HepG2 (cell line): Measurements from ENCODE around the gene PSMC2. TPM values are rescaled to one million over a fixed set of nuclear protein-coding genes. Genes with fewer than 3 reads are reported as not detected.

Experiments
- ATAC-seq: fragments of 200-7000 bp; cut with Tn5 transposase; 3 replicates; pipeline ENCODE4 v1.9.1; 2020; ENCODE audit warnings: mild to moderate bottlenecking, moderate library complexity
- BruUV-seq: library from RNA; stranded (reverse); fragments of 400-500 nt; replicated peaks from 2 replicates; lab custom pipeline; 2021; lab: Mats Ljungman, UMichigan
- CTCF ChIA-PET: fragments of 300-600 bp; formaldehyde crosslinking; extraction: SDS; loops from one replicate; lab custom pipeline; 2021; ENCODE audit warnings: low total read pairs, inconsistent platforms, low intra/inter-chr PET ratio; lab: Yijun Ruan, JAX
- POLR2A ChIA-PET: fragments of 350-600 bp; sonication (Branson Sonifier 250); formaldehyde crosslinking; loops from one replicate; lab custom pipeline; 2020; ENCODE audit warnings: antibody characterized with exemption, inconsistent platforms; lab: Yijun Ruan, JAX
- DNase-seq: peaks from one replicate; pipeline ENCODE4 v3.0.0-alpha.2; 2015; ENCODE audit warnings: low spot score
- FAIRE-seq: peaks from 3 replicates; lab custom pipeline; 2011; peaks lifted over from hg19 to GRCh38; lab: Jason Lieb, UNC
- H2AFZ ChIP-seq: one replicate; pipeline ENCODE4 v1.6.1; 2011; ENCODE audit warnings: low read length, inconsistent platforms
- H3K27ac ChIP-seq: fragments of 300-600 bp; 3 replicates; pipeline ENCODE4 v1.8.0; 2011; ENCODE audit warnings: mixed run types, mild to moderate bottlenecking, mixed read lengths, low read length, inconsistent platforms; ENCODE audit not compliant: insufficient read depth; ENCODE audit errors: extremely low read length
- H3K27me3 ChIP-seq, 2 experiments: fragments of 200-600 bp in 1 of 2; 2 replicates in 1 of 2; 3 replicates in 1 of 2; pipeline versions ENCODE4 v1.6.0 to v1.8.0; 2011; ENCODE audit warnings: low read length in 2 of 2, mild to moderate bottlenecking in 2 of 2, moderate library complexity in 2 of 2, inconsistent platforms in 1 of 2; ENCODE audit not compliant: insufficient read depth in 2 of 2, control insufficient read depth in 1 of 2
- H3K36me3 ChIP-seq, 2 experiments: fragments of 200-600 bp in 1 of 2; replicated peaks in 1 of 2; 2 replicates in 1 of 2; 3 replicates in 1 of 2; pipeline versions ENCODE4 v1.5.1 to v1.8.0; 2011; ENCODE audit warnings: low read length in 2 of 2, inconsistent platforms in 1 of 2; ENCODE audit not compliant: insufficient read depth in 2 of 2, control insufficient read depth in 1 of 2
- H3K4me1 ChIP-seq: 2 replicates; pipeline ENCODE4 v1.5.1; 2012; ENCODE audit warnings: low read length, inconsistent platforms; ENCODE audit not compliant: insufficient read depth
- H3K4me2 ChIP-seq: 2 replicates; pipeline ENCODE4 v1.6.0; 2011; ENCODE audit warnings: low read depth, low read length, inconsistent platforms
- H3K4me3 ChIP-seq, 3 experiments: fragments of 200-600 bp in 1 of 3; sonication (generic), shearing (Covaris generic) in 1 of 3; replicated peaks in 1 of 3; 2 replicates each; pipeline ENCODE4 v1.5.1; 2011 to 2016; ENCODE audit warnings: low read length in 3 of 3, inconsistent platforms in 2 of 3, low read depth in 2 of 3, mild to moderate bottlenecking in 2 of 3, control low read depth in 1 of 3, mixed read lengths in 1 of 3; ENCODE audit not compliant: insufficient read depth in 1 of 3
- H3K79me2 ChIP-seq: one replicate; pipeline ENCODE4 v1.6.1; 2011; ENCODE audit warnings: low read length, inconsistent platforms; ENCODE audit not compliant: insufficient read depth
- H3K9ac ChIP-seq: 2 replicates; pipeline ENCODE4 v1.6.0; 2011; ENCODE audit warnings: mild to moderate bottlenecking, low read depth, low read length, inconsistent platforms; ENCODE audit not compliant: insufficient read depth
- H3K9me3 ChIP-seq: 2 replicates; pipeline ENCODE4 v1.5.1; 2012; ENCODE audit warnings: mild to moderate bottlenecking, low read length
- H4K20me1 ChIP-seq: 2 replicates; pipeline ENCODE4 v1.6.0; 2011; ENCODE audit warnings: inconsistent platforms, mild to moderate bottlenecking, low read length, moderate library complexity; ENCODE audit not compliant: insufficient read depth
- ATAD3A ChIP-seq: sonication (generic); formaldehyde crosslinking; IDR thresholded peaks from 2 replicates; pipeline ENCODE4 v1.4.0; 2020; ENCODE audit warnings: missing genetic modification reagents
- ATF1 ChIP-seq: IDR thresholded peaks from 2 replicates; pipeline ENCODE4 v1.6.1; 2016; ENCODE audit warnings: mild to moderate bottlenecking, control low read depth
- BCLAF1 ChIP-seq: fragments of 450-650 bp; IDR thresholded peaks from 2 replicates; pipeline ENCODE4 v1.6.1; 2017; ENCODE audit warnings: mild to moderate bottlenecking
- CREBL2 ChIP-seq: sonication (generic); formaldehyde crosslinking; IDR thresholded peaks from 2 replicates; pipeline ENCODE4 v1.8.1; 2023; ENCODE audit warnings: missing genetic modification reagents, mild to moderate bottlenecking, borderline replicate concordance
- ELF4 ChIP-seq: sonication (generic); formaldehyde crosslinking; IDR thresholded peaks from 2 replicates; pipeline ENCODE4 v1.5.0; 2020; ENCODE audit warnings: missing genetic modification reagents, mild to moderate bottlenecking, moderate library complexity, borderline replicate concordance
- HDAC2 ChIP-seq: sonication (generic); formaldehyde crosslinking; IDR thresholded peaks from 2 replicates; pipeline ENCODE4 v1.4.0; 2020; ENCODE audit warnings: missing genetic modification reagents
- JUN ChIP-seq: sonication (generic); formaldehyde crosslinking; IDR thresholded peaks from 2 replicates; pipeline ENCODE4 v1.4.0; 2020; ENCODE audit warnings: mild to moderate bottlenecking, missing genetic modification reagents
- SP4 ChIP-seq: sonication (generic); formaldehyde crosslinking; IDR thresholded peaks from 2 replicates; pipeline ENCODE4 v1.8.1; 2023; ENCODE audit warnings: mild to moderate bottlenecking, missing genetic modification reagents
- TEAD3 ChIP-seq: optimal IDR thresholded peaks from 2 replicates; pipeline ENCODE3; 2016; ENCODE audit warnings: borderline replicate concordance
- ZBTB46 ChIP-seq: sonication (generic); formaldehyde crosslinking; IDR thresholded peaks from 2 replicates; pipeline ENCODE4 v1.4.0; 2020; ENCODE audit warnings: mild to moderate bottlenecking, missing genetic modification reagents, borderline replicate concordance
- ZKSCAN8 ChIP-seq: IDR thresholded peaks from 2 replicates; pipeline ENCODE4 v1.6.1; 2016; ENCODE audit warnings: borderline replicate concordance, missing genetic modification reagents, missing compliant biosample characterization
- ZNF207 ChIP-seq: fragments of 450-650 bp; IDR thresholded peaks from 2 replicates; pipeline ENCODE4 v1.6.1; 2016; ENCODE audit warnings: antibody characterized with exemption, borderline replicate concordance
- ZNF354B ChIP-seq: sonication (generic); formaldehyde crosslinking; IDR thresholded peaks from 2 replicates; pipeline ENCODE4 v1.8.0; 2022; ENCODE audit warnings: mild to moderate bottlenecking, missing genetic modification reagents
- WGBS: methylation state at CpG from one replicate; pipeline ENCODE4 v1.1.6; 2017; ENCODE audit warnings: low lambda C conversion rate; 5-methylcytosine and 5-hydroxymethylcytosine counted together
- in situ Hi-C: cut with HindIII; loops from 2 replicates; pipeline ENCODE4 v1.10.0; 2017; ENCODE audit warnings: low pct_unique_long_range_greater_than_20kb; ENCODE audit not compliant: extremely low pct_ligation_motif_present
- intact Hi-C: fragments of 100-400 bp; cut with micrococcal nuclease; formaldehyde crosslinking; loops from one replicate; pipeline ENCODE4 v1.10.0; 2022; ENCODE audit not compliant: unreplicated experiment
- polyA plus RNA-seq, 8 experiments: library from polyadenylated mRNA; depleted of rRNA in 3 of 8; stranded (reverse) in 7 of 8; unstranded in 1 of 8; fragments of >200 nt; fragmentation: Illumina TruSeq in 4 of 8; extraction: Trizol in 4 of 8; gene quantifications; 2 replicates each; pipeline versions ENCODE4 v1.2.1 to v1.2.3, GENCODE V29; 2011 to 2016; ENCODE audit warnings: low read depth in 4 of 8, missing spikeins in 1 of 8, mixed read lengths in 1 of 8; ENCODE audit not compliant: insufficient read depth in 1 of 8
- total RNA-seq, 5 experiments: library from RNA; depleted of rRNA; stranded (reverse); fragments of >200 nt; fragmentation: Illumina TruSeq; extraction: Trizol; gene quantifications; 2 replicates each; pipeline ENCODE4 v1.2.3, GENCODE V29; 2016; ENCODE audit warnings: low read depth in 1 of 5
- TF ChIP-seq, protein P1 (sequence below): IDR thresholded peaks from 2 replicates; pipeline ENCODE4 v1.6.1; 2018; ENCODE audit warnings: missing genetic modification reagents

The PSMC2 gene
- total and polyA plus RNA-seq, 2 of the 13 experiments (the other 11 are each of a cell fraction or from before 2014, with no cell fraction given) = 89.9 to 181 TPM

- Histone ChIP-seq H3K27me3 (no peaks in the 10 kb centered on the region; a peak in 1 of 5 replicates), H3K4me3 (no peak overlapping the region), H3K79me2 (no peaks in the 10 kb centered on the region), H4K20me1 (no peaks in the 10 kb centered on the region; the same call in 1 of the 2 replicates), H3K4me1 (no peaks in the 10 kb centered on the region), H3K9me3 (no peaks in the 10 kb centered on the region), H3K36me3 (no peaks in the 10 kb centered on the region), H3K9ac (no peak overlapping the region), H3K4me2 (no peak overlapping the region), H3K27ac (no peak overlapping the region), H2AFZ (no peak overlapping the region)
- FAIRE-seq = no peak
- no TSS peak for BruUV-seq
- ChIA-PET POLR2A (no interaction called here), CTCF (no interaction called here)
- TF ChIP-seq ZNF207 (no peak), ATAD3A (CRISPR knock-in tag) (no peak), JUN (no peak), ZNF354B (CRISPR knock-in tag) (no peak), BCLAF1 (no peak), CREBL2 (CRISPR knock-in tag) (no peak), ELF4 (CRISPR knock-in tag) (no peak), ZBTB46 (CRISPR knock-in tag) (no peak), ATF1 (CRISPR knock-in tag) (no peak), TEAD3 (no peak), ZKSCAN8 (CRISPR knock-in tag) (no peak), HDAC2 (CRISPR knock-in tag) (no peak), SP4 (CRISPR knock-in tag) (no peak)
- TF ChIP-seq, protein P1, sequence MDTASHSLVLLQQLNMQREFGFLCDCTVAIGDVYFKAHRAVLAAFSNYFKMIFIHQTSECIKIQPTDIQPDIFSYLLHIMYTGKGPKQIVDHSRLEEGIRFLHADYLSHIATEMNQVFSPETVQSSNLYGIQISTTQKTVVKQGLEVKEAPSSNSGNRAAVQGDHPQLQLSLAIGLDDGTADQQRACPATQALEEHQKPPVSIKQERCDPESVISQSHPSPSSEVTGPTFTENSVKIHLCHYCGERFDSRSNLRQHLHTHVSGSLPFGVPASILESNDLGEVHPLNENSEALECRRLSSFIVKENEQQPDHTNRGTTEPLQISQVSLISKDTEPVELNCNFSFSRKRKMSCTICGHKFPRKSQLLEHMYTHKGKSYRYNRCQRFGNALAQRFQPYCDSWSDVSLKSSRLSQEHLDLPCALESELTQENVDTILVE (CRISPR knock-in tag) = no peak
- in situ Hi-C loops (no loop called here), intact Hi-C loops (no loop called here)
- ATAC-seq = no peak
- WGBS = 56% methylated on average over 5 of the region's 5 CpGs
- no peak for DNase-seq
Observed at GRCh38 chr7:103413407-103413806, 66.0 kb downstream of the PSMC2 start.
